ENCODE measurements around the gene ADARB2.

ADARB2 gene

DNA sequence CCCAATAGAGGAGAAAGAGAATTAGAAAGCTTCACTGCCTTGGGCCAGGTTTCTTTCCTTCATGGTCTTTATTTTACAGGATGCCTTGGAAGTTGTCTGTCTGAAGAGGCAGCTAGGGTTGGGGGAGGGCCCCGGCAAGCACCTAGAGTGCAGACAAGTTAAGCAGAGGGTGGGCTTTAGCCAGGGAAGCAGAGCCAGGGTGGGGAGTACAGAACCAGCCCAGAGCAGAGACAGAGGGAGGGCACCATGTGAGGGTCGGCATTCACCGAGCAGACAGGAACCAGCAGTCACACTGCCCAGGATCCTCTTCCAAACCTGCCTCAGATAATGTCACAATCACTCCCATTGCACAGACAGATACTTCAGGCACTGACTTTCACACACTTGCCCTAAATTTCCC, 75.9 kb downstream of the ADARB2 start:
- DNase-seq = no peak

DNA sequence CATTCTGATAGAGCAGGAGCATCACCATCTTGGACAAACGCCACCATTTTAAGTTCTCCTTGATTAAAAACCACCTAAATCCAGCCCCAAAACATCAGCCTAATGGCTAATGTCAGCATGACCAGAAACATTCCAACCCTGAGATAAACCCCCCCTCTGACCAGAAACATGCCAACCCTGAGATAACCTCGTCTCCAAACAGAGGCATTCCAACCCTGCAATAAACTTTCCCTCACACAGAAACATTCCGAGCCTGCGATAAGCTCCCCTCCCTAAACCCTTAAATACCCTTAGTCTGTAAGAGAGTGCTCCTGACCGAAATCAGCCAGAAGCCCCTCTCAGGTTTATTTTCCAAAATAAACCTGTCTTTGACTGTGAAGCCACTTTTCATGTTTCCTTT, 76.5 kb downstream of the ADARB2 start:
- no peak for DNase-seq

DNA sequence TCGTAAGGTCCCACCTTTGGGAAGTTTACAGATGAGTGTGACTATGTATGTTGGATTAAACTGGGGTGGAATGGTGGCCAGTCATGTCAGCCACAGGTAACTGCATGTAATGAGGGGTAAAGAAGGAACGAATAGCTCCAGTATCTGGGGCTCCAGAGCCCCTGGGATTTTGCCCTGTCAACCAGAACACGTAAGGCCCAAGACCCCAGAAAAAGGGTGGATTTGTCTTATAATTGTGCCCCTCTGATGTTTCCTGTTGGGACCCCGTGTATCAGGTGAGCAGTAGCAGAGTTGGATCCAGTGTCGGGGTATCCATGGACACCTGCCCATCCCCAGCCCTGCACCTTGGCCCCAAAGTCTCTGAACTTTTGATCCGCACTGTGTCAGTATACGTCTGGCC, 76.9 kb downstream of the ADARB2 start:
- no peak for DNase-seq

GRCh38 chr10:1659221-1659791, 78.0 kb downstream of the ADARB2 start:
- no peak for DNase-seq

- DNase-seq = no peak
Observed at GRCh38 chr10:1658658-1659057, 78.7 kb downstream of the ADARB2 start.

- no peak for DNase-seq
Observed at GRCh38 chr10:1657479-1657878, 79.8 kb downstream of the ADARB2 start.

- no peak for DNase-seq
Observed at GRCh38 chr10:1655367-1655766, 82.0 kb downstream of the ADARB2 start.

DNA sequence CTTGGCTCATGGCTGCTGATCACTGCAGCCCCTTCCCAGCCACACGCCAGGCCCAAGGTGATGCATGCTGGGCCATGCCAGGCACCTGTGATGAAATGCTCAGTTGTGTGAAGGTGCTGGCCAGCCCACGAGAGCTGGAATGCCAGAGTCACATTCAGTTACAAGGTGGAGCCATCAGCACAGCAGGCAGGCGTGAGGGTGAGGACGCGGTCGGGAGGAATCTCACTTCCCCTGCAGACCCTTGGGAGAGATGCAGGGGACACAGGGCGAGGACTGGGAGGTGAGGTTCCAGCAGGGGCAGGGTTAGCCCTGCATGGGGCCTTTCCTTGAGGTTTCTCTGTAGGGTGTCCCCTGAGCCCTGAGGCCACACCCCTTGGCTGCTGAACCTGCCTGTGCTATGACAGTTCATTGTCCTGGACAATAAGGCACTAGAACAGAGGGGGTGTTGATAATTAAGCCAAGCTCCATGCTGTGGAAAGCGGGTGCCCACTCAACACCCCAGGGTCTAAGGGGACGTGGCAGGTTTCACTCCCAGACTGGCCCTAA, 82.4 kb downstream of the ADARB2 start:
- DNase-seq = no peak

- no peak for DNase-seq
Observed at GRCh38 chr10:1654247-1654646, 83.1 kb downstream of the ADARB2 start.

DNA sequence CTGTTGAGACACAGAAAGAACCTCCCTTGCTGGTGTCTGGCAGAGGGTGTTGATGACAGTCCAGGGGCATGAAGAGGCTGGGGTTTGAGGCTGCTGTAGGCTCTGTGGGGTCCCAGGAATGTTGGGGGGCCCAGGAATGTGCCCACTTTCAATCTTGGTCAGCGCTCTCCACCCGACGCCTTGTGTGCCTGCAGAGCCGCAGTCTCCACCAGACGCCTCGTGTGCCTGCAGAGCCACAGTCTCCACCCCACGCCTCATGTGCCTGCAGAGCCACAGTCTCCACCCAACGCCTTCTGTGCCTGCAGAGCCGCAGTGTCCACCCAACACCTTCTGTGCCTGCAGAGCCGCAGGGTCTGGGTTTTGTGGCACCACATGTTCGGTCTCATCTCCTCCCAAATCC, 84.0 kb downstream of the ADARB2 start:
- no peak for DNase-seq

- DNase-seq = no peak
Observed at GRCh38 chr10:1652151-1652550, 85.2 kb downstream of the ADARB2 start.

DNA sequence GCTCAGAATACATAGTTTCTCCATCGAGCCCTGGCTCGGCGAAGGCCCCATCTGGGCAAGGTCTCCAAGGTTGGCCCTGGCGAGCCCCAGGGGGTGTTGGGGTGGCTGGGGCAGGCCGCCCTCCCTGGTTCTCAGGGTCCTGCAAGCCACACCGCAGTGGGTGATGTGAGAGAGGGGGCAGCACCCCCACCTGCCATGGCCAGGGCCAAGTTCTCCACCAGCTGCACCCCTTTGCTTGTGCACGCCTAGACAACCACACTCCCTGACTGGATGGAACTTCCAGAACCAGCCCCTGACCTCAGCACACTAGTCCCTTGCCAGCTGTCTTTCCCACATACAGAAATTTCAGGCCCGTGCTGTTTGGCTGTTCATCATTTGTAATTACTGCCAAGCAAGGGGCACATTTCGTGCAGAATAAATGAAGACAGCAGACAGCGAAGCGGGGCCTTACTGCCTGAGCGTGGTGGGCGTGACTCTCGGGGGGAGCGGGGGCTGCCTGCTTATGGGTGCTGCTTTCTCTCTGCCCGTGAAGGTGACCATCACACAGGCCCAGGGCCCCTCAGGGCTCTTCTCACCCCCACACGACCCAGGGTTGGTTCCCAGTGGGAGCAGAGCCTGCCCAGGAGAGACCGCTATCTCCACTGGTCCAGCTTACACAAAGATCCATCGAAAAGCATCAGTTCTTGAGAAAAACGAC, 85.9 kb downstream of the ADARB2 start:
- no peak for DNase-seq

DNA sequence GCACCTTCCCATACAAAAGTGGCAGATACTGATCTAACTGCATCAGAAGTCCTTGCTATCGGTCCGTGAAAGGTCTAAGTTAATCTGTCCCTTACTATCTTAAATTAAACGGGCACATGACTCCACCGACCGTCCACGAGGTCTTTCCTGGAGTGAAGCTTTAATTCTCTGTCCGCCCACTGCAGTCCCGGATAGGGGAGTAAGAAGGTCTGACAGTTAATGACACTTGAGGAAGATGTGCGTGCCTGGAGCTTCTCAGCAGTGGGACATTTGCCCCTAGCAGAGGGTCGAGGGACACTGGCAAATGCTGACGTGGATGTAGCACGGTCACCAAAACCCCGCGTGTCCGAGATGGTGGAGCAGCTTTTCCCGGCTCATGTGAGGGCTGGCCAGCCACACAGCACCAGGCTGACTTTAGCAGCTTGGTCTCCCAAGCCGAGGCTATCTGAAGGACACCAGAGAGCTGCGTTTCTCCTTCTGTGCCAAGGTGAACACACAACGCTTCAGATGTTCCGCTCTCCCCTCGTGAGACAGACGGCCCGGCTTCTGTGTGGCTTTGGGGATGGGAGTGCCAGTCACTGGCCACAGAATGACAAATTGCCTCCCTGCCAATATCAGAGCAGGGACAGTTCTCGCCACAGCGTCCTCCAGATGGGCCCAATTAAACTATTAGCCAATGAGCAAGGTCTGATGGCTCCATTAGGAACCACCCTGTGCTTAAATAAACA, 86.6 kb downstream of the ADARB2 start:
- no peak for DNase-seq

GRCh38 chr10:1648648-1649047, 88.7 kb downstream of the ADARB2 start:
- DNase-seq = no peak

DNA sequence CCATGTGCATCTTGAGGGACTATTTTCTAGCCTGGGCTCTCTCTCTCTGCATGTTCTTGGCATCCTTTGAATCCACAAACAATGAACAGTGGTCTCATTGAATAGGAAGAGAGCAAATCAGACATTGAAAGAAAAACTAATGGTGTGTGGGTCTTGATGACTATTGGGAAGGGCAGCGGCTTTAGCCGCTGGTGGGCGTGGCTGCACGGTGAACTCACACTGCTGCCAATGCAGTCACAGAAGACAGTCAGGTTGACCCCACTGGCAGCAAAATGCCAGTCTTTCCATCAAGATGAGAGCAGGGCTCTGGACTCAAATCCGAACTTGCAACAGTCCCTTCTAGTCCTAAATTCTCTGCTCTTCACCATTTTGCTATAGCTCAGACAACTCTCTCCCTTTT, 91.0 kb downstream of the ADARB2 start:
- no peak for DNase-seq

DNA sequence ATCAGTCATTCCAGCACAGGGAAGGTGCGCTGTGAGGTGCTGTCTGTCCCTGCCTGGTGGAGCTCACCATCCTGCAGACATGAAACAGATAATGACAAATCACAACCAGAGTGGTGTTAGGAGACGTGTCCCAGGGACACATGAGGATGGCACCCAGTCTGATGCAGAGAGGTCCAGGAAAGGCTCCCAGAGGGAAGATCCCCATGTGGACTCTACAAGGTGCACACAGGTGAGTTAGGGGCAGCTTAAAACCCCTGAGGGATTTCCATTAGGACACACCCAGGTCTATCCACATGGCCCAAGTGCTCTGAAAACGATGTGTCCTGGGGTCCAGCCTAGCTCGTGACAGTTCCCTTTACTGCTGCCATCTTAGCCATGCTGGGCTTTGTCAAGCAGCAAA, 91.4 kb downstream of the ADARB2 start:
- DNase-seq = no peak

GRCh38 chr10:1644191-1644711, 93.1 kb downstream of the ADARB2 start:
- DNase-seq = no peak

GRCh38 chr10:1643908-1644179, 93.5 kb downstream of the ADARB2 start:
- no peak for DNase-seq

- DNase-seq = peak; percentile 45
Observed at GRCh38 chr10:1643161-1643907, 94.0 kb downstream of the ADARB2 start.

DNA sequence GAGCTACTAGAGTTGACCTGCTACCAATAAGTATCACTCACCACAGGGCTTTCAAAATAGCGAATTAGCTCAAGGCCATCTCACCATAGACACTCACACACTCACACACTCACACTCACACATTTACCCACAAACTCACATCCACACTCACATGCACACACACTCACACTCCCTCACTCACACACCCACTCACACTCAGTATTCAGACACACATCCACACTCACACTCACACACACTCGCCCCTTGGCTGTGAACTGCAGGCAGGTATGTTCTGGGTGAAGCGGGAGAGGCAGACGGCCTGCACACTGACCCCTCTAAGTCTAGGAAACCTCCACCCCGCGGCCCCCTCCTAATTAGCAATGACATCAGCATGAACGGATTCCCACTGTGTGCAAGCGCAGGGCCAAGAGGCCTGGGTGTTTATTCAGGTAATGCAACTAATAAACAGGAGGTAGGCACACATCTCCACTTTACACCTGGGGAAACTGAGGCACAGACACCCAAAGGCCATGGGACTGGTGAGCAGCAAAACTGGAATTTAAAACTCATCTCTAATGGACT, 94.6 kb downstream of the ADARB2 start:
- DNase-seq = no peak

DNA sequence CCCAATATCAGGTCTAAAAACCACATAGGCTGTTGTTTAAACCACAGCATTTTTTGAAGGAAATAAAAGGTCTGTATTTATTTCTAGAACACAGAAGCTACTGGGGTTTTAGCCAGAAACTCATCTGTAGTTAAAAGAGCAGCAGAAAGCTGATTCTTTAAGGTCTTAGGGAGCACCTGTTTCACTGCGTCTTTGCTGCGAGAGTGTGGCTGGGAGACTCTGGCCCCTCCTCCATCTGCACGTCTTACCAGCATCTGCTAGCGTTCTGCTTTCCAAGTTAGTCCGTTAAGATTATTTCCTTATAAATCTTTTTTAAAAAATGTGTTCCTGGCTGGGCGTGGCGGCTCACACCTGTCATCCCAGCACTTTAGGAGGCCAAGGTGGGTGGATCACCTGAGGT, 95.9 kb downstream of the ADARB2 start:
- DNase-seq = no peak

DNA sequence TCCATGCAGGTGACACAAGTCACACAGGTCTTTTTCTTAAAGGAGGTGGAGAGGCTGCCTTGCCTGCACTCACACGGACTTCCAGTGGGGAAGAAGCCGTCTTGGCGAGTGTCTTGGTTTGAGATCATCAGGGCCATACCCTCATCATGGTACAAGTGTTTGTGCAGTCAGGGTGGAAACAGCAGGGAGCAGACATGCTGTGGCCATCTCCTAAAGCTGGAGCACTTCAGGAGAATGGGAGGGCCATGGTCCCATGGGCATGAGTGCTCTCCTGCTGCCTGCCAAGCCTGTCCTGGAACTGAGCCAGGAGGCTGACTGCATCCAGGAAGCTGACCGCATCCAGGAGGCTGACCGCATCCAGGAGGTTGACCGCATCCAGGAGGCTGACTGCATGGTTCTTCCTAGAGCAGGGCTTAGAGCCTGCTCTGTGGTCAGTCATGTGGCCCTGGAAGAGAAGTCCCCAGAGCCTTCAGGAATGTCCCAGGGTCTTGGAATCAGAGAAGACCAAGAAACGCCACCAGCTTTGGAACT, 98.4 kb downstream of the ADARB2 start:
- no peak for DNase-seq

GRCh38 chr10:1635340-1635739, 102.0 kb downstream of the ADARB2 start:
- DNase-seq = no peak

Measured in activated CD4-positive, alpha-beta T cell treated with anti-CD3 and anti-CD28 coated beads for 48 hours (primary cell).